Activated T-cell treated with anti-CD3 and anti-CD28 coated beads for 1 hour (primary cell): ENCODE results near the gene CD37.
"Not testable (repeated sequence)": the region's sequence is repeated elsewhere in the genome, so short reads cannot be mapped to it uniquely, and the experiment has no call there.

Experiments used
- DNase-seq: peaks from one replicate; pipeline ENCODE4 v3.0.0-alpha.2; 2020; ENCODE audit warnings: low read depth

CD37 gene

GRCh38 chr19:49347191-49347590 is 12.0 kb downstream of the CD37 start:
- no peak for DNase-seq

- DNase-seq: no peak
These were observed 12.6 kb downstream of the CD37 start for GRCh38 chr19:49347835-49348234.

- no peak for DNase-seq
These were observed 13.3 kb downstream of the CD37 start for GRCh38 chr19:49348305-49349189.

- DNase-seq: no peak
These were observed 14.4 kb downstream of the CD37 start for GRCh38 chr19:49349567-49349966.

- DNase-seq: no peak
These were observed 20.7 kb downstream of the CD37 start for GRCh38 chr19:49355909-49356353.

GRCh38 chr19:49356382-49356781 is 21.2 kb downstream of the CD37 start:
- DNase-seq: no peak

GRCh38 chr19:49357186-49357585 is 22.0 kb downstream of the CD37 start:
- no peak for DNase-seq

GRCh38 chr19:49359851-49360820 is 24.9 kb downstream of the CD37 start:
- no peak for DNase-seq

GRCh38 chr19:49361438-49362047 is 26.3 kb downstream of the CD37 start:
- DNase-seq: no peak

GRCh38 chr19:49362048-49362928 is 27.1 kb downstream of the CD37 start, which contains the start of gene TEAD2:
Gene TEAD2, minus strand, starts transcription at chr19:49362416. Its CDS starts 2,341 bp downstream, at chr19:49360075.
- no peak for DNase-seq

GRCh38 chr19:49362929-49363267 is 27.7 kb downstream of the CD37 start:
- no peak for DNase-seq

- peak; percentile 38 for DNase-seq
These were observed 28.3 kb downstream of the CD37 start, which contains the start of gene DKKL1 for GRCh38 chr19:49363268-49364082. Gene DKKL1, plus strand, starts transcription at chr19:49363877. Its CDS starts 122 bp downstream, at chr19:49363999.

- no peak for DNase-seq
These were observed 29.0 kb downstream of the CD37 start for GRCh38 chr19:49364083-49364737.

- DNase-seq: no peak
These were observed 30.9 kb downstream of the CD37 start for GRCh38 chr19:49366110-49366509.

- no peak for DNase-seq
These were observed 33.6 kb downstream of the CD37 start for GRCh38 chr19:49368711-49369358.

- DNase-seq: no peak
These were observed 36.0 kb downstream of the CD37 start for GRCh38 chr19:49371184-49371583.

GRCh38 chr19:49373174-49373573 is 38.0 kb downstream of the CD37 start:
- DNase-seq: not testable (repeated sequence)

GRCh38 chr19:49374665-49375434 is 39.6 kb downstream of the CD37 start:
- no peak for DNase-seq
